Posterior cingulate gyrus (tissue), 11 donors: ENCODE data around the gene SAP30L.

Source experiments
- DNase-seq, 10 donors: peaks; one replicate each; pipeline versions ENCODE4 v3.0.0 to v3.0.0-alpha.2; 2020 to 2021; ENCODE audit warnings: mixed read lengths in 3 of 10
- intact Hi-C: fragments of 100-400 bp; cut with DNase I; formaldehyde crosslinking; loops from one replicate; pipeline ENCODE4 v1.15.1; 2023

SAP30L gene

GRCh38 chr5:154459015-154459414 is 13.2 kb downstream of the SAP30L start:
- intact Hi-C loops = no loop called here
- DNase-seq = no peak

- no peak for DNase-seq
- intact Hi-C loops = no loop called here
Observed at GRCh38 chr5:154460172-154460571, 14.4 kb downstream of the SAP30L start.

GRCh38 chr5:154461531-154461930 is 15.7 kb downstream of the SAP30L start:
- DNase-seq = no peak
- intact Hi-C loops = no loop called here

GRCh38 chr5:154464438-154464837 is 18.6 kb downstream of the SAP30L start:
- intact Hi-C loops = no loop called here
- no peak for DNase-seq

- intact Hi-C loops = no loop called here
- no peak for DNase-seq
Observed at GRCh38 chr5:154465169-154465568, 19.4 kb downstream of the SAP30L start.

GRCh38 chr5:154466147-154466546 is 20.4 kb downstream of the SAP30L start:
- no peak for DNase-seq

GRCh38 chr5:154466671-154467070 is 20.9 kb downstream of the SAP30L start:
- no peak for DNase-seq
- intact Hi-C loops = loop anchor here (1.0 kb wide), 1 partner anchor 144 kb away; no protein-coding TSS in a partner anchor

More at GRCh38 chr5:154466147-154466546, 20.4 kb downstream of the SAP30L start:
- intact Hi-C loops = no loop called here

- intact Hi-C loops = loop anchor here (1.0 kb wide), 1 partner anchor 142 kb away; no protein-coding TSS in a partner anchor
- peak; percentile 57 to 97 (median 82) for DNase-seq
Observed at GRCh38 chr5:154467655-154468354, 22.0 kb downstream of the SAP30L start.

- intact Hi-C loops = no loop called here
Observed at GRCh38 chr5:154470137-154470536, 24.3 kb downstream of the SAP30L start.

GRCh38 chr5:154470947-154471870 is 25.4 kb downstream of the SAP30L start:
- intact Hi-C loops = no loop called here

More at GRCh38 chr5:154470137-154470536, 24.3 kb downstream of the SAP30L start:
- DNase-seq = no peak

GRCh38 chr5:154472871-154473580 is 27.2 kb downstream of the SAP30L start:
- no peak for DNase-seq
- intact Hi-C loops = no loop called here

More at GRCh38 chr5:154470947-154471870, 25.4 kb downstream of the SAP30L start:
- DNase-seq = no peak

- intact Hi-C loops = no loop called here
- no peak for DNase-seq
Observed at GRCh38 chr5:154473581-154474283, 27.9 kb downstream of the SAP30L start.

GRCh38 chr5:154474396-154475334 is 28.9 kb downstream of the SAP30L start:
- intact Hi-C loops = no loop called here
- DNase-seq = no peak

GRCh38 chr5:154475591-154476353 is 30.0 kb downstream of the SAP30L start:
- intact Hi-C loops = no loop called here
- no peak for DNase-seq

GRCh38 chr5:154476354-154477205 is 30.8 kb downstream of the SAP30L start:
- no peak for DNase-seq

GRCh38 chr5:154477382-154478223 is 31.8 kb downstream of the SAP30L start:
- no peak for DNase-seq
- intact Hi-C loops = no loop called here

More at GRCh38 chr5:154476354-154477205, 30.8 kb downstream of the SAP30L start:
- intact Hi-C loops = no loop called here
